RKO (cell line): ENCODE results near the gene GNG13.

Experiments
- DNase-seq: peaks from one replicate; pipeline ENCODE4 v3.0.0-alpha.2; 2016; ENCODE audit warnings: low spot score

Gene GNG13

GRCh38 chr16:813204-813915 lies 12.8 kb upstream of the GNG13 start:
- DNase-seq = no peak

GRCh38 chr16:808085-808386 lies 7.5 kb upstream of the GNG13 start:
- no peak for DNase-seq

- DNase-seq = peak; percentile 91
Observed at GRCh38 chr16:807347-808084, 7.0 kb upstream of the GNG13 start.

- DNase-seq = no peak
Observed at GRCh38 chr16:805474-805873, 4.9 kb upstream of the GNG13 start.

- no peak for DNase-seq
Observed at GRCh38 chr16:804193-805048, 3.9 kb upstream of the GNG13 start.

- no peak for DNase-seq
Observed at GRCh38 chr16:803754-804080, 3.2 kb upstream of the GNG13 start.

- no peak for DNase-seq
Observed at GRCh38 chr16:802914-803753, 2.6 kb upstream of the GNG13 start.

GRCh38 chr16:802461-802860 lies 1.9 kb upstream of the GNG13 start:
- no peak for DNase-seq

GRCh38 chr16:801584-802363 lies 1.2 kb upstream of the GNG13 start:
- no peak for DNase-seq

- DNase-seq = no peak
Observed at GRCh38 chr16:800834-801511, 439 bp upstream of the GNG13 start.

- peak; percentile 33 for DNase-seq
Observed at GRCh38 chr16:799111-799947, 1.2 kb downstream of the GNG13 start.

GRCh38 chr16:798666-799065 lies 1.9 kb downstream of the GNG13 start:
- no peak for DNase-seq

GRCh38 chr16:797686-798085 lies 2.8 kb downstream of the GNG13 start:
- no peak for DNase-seq

- no peak for DNase-seq
Observed at GRCh38 chr16:797120-797420, 3.5 kb downstream of the GNG13 start.

GRCh38 chr16:796296-797119 lies 4.0 kb downstream of the GNG13 start:
- DNase-seq = no peak

- no peak for DNase-seq
Observed at GRCh38 chr16:795580-796229, 4.8 kb downstream of the GNG13 start.

GRCh38 chr16:794853-795466 lies 5.6 kb downstream of the GNG13 start:
- DNase-seq = no peak
